ENCODE data around the gene AKAP5.

- TF ChIP-seq CTCF (IDR thresholded peaks at IDR 0.05; ENCODE audit: low read length) (no peak), EZH2 (IDR thresholded peaks at IDR 0.05; ENCODE audit: borderline replicate concordance, low read length) (no peak)
Measured at GRCh38 chr14:64444140-64444539, 21.2 kb upstream of the AKAP5 start.

All from OCI-LY1 (cell line).